Activated T-helper 2 cell treated with anti-CD3 and anti-CD28 coated beads, Interferon-gamma antibody, Interleukin-2, Interleukin-4, amounts not matched to agents 10 μg/mL and 5 μg/mL and 100 μg/mL, durations not matched to agents 14 hours and 24 hours and 36 hours (primary cell): Measurements from ENCODE around the gene OR2G6. TPM values are rescaled to one million over a fixed set of nuclear protein-coding genes. Genes with fewer than 3 reads are reported as not detected.
"Not testable (repeated sequence)": the region's sequence is repeated elsewhere in the genome, so short reads cannot be mapped to it uniquely, and the experiment has no call there.

ENCODE experiments used
- DNase-seq: peaks from one replicate; pipeline ENCODE4 v3.0.0; 2021; ENCODE audit warnings: low spot score
- H3K27ac Mint-ChIP-seq: one replicate; pipeline ENCODE4 v1.8.0; 2021; ENCODE audit warnings: mixed read lengths
- H3K27me3 Mint-ChIP-seq: one replicate; pipeline ENCODE4 v1.8.0; 2021; ENCODE audit warnings: low read depth, mixed read lengths
- H3K36me3 Mint-ChIP-seq: one replicate; pipeline ENCODE4 v1.8.0; 2021; ENCODE audit warnings: low read depth, mixed read lengths
- H3K4me1 Mint-ChIP-seq: one replicate; pipeline ENCODE4 v1.8.0; 2021; ENCODE audit warnings: low read depth, mixed read lengths
- H3K4me3 Mint-ChIP-seq: one replicate; pipeline ENCODE4 v1.8.0; 2021; ENCODE audit warnings: low read depth, mild to moderate bottlenecking, moderate library complexity, mixed read lengths
- H3K9me3 Mint-ChIP-seq: one replicate; pipeline ENCODE4 v1.8.0; 2021; ENCODE audit warnings: mixed read lengths
- intact Hi-C: fragments of 100-400 bp; cut with micrococcal nuclease; formaldehyde crosslinking; loops from one replicate; pipeline ENCODE4 v1.15.1; 2023
- total RNA-seq: library from RNA; stranded (reverse); gene quantifications from 2 replicates; pipeline ENCODE4 v1.2.3, GENCODE V29; 2022

OR2G6 gene
- not detected in 2 replicates for total RNA-seq

GRCh38 chr1:248507773-248508172, at the start of gene OR2G6:
Gene OR2G6 (plus strand): TSS chr1:248508073. CDS start chr1:248521647, 13,574 bp downstream.
- H3K27me3 Mint-ChIP-seq, H3K4me1 Mint-ChIP-seq, H3K36me3 Mint-ChIP-seq, DNase-seq, H3K4me3 Mint-ChIP-seq, H3K27ac Mint-ChIP-seq, intact Hi-C loops, H3K9me3 Mint-ChIP-seq: not testable (repeated sequence)

- intact Hi-C loops, H3K36me3 Mint-ChIP-seq, H3K27me3 Mint-ChIP-seq, H3K27ac Mint-ChIP-seq, DNase-seq, H3K4me1 Mint-ChIP-seq, H3K9me3 Mint-ChIP-seq, H3K4me3 Mint-ChIP-seq: not testable (repeated sequence)
Measured at GRCh38 chr1:248459117-248459516, 48.8 kb upstream of the OR2G6 start.

DNA sequence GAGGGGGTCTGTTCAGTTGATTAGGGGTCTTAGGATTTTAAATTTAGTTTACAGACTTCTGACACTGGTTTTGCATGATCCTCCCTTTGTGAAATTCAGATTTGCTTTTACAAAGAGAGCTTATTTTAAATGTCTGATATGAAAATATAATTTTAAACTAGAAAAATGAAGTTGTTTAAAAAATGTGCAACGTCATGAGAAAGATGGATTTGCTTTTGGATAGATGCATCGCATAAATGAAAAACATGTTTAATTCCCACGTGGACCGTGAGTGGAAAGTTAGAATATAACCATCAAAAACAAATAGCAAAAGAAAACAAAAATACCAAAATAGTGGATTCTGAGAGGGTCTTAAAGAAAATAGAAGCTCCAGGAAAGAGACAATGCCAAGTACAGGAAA, 36.7 kb upstream of the OR2G6 start:
- DNase-seq: no peak
- H3K27ac Mint-ChIP-seq: no peak overlapping the region
- peaks cover 12% of the 10 kb centered on the region for H3K27me3 Mint-ChIP-seq
- intact Hi-C loops: no loop called here
- no peak overlapping the region for H3K4me3 Mint-ChIP-seq
- no peaks in the 10 kb centered on the region for H3K36me3 Mint-ChIP-seq
- H3K4me1 Mint-ChIP-seq: no peaks in the 10 kb centered on the region
- no peaks in the 10 kb centered on the region for H3K9me3 Mint-ChIP-seq

DNA sequence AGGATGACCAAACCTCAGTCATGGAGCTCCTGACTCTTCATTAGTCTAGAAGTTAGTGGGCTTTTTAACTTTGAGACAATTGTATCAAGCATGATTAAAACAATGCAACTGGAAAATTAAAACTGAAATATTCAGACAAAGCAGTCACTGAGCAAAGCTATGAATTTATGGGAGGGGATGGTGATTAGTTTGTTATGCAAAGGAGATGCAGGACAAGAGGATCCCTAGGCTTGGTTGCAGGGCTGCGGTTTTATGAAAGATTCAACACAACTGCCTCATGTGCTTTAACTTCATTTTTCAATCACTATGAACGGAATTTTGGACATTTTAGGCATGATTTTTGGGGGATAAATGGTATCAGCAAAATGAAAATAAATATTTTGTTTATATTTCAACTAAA, 35.8 kb upstream of the OR2G6 start:
- intact Hi-C loops, H3K4me1 Mint-ChIP-seq, H3K27ac Mint-ChIP-seq, DNase-seq, H3K36me3 Mint-ChIP-seq, H3K4me3 Mint-ChIP-seq, H3K9me3 Mint-ChIP-seq: not testable (repeated sequence)
- H3K27me3 Mint-ChIP-seq: peaks cover 13% of the 10 kb centered on the region

DNA sequence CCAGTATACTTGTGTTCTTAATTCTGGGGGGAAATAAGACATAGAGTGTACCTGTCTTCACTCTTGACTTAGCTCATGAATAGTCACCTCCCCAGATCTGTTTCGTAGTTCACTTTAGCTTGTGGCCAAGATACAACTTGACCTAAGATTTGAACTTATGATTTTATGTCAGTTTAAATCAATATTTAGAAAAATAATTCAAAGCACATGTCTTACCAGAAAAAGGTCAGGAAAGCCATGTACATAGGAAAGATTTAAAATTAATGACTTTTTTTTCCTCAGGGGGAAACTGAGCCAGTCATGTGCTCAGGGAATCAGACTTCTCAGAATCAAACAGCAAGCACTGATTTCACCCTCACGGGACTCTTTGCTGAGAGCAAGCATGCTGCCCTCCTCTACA, 34.8 kb upstream of the OR2G6 start, which contains the start of gene OR2T3:
TSS of gene OR2T3 (plus strand) at position 301 of the 400 bp plus-strand sequence. CDS start at position 301, 0 bp downstream.
- H3K36me3 Mint-ChIP-seq, DNase-seq, H3K27ac Mint-ChIP-seq, H3K9me3 Mint-ChIP-seq, intact Hi-C loops, H3K4me3 Mint-ChIP-seq, H3K4me1 Mint-ChIP-seq: not testable (repeated sequence)
- peaks cover 13% of the 10 kb centered on the region for H3K27me3 Mint-ChIP-seq

GRCh38 chr1:248475660-248476059, 32.2 kb upstream of the OR2G6 start:
- peaks cover 11% of the 10 kb centered on the region for H3K27me3 Mint-ChIP-seq
- H3K4me3 Mint-ChIP-seq, H3K27ac Mint-ChIP-seq, H3K36me3 Mint-ChIP-seq, H3K4me1 Mint-ChIP-seq, DNase-seq, intact Hi-C loops, H3K9me3 Mint-ChIP-seq: not testable (repeated sequence)

DNA sequence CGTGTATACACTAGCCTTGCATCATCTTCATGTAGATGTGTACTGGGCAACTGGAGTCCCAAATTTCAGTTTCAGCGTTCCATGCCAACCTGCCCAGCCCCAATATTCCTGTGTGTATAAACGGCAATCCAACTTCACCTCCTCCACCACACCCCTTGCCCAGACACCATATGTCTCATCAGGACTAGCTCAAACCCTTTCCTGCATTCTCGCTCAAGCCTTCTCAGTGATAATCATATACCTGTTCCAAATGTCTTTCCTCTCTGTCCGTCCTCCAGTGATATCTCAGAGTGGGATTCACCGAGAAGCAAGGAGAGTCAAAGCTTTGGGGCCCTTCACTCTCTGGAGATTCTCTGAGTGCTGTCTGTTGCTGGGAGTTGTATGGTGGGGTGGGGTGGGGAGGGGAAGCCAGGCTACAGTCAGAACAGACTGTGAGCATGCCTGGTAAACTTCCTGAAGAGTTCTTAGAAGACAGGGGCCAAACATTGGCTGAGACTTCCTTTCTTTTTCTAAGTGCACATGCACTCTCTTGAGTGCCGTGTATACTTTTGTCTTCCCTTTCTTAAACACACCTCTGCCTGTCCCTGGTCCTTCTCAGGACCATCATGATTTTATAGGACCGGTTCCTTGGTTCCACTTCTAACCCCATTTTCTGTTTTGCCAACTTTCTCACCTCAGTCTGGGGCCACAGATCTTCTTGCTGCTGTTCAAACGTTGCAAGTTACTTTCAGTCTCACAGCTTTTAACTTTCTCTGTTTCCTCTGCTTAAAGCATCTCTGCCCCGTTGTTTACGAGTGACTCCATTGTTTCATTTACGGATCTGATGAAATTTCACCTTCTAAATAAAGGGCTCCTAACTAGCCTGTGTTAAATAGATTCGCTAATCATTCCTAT, 25.9 kb upstream of the OR2G6 start:
- H3K9me3 Mint-ChIP-seq, H3K36me3 Mint-ChIP-seq, H3K27me3 Mint-ChIP-seq: not testable (repeated sequence)
- peak overlapping the region; percentile 93 for H3K27ac Mint-ChIP-seq
- H3K4me1 Mint-ChIP-seq: peaks cover 14% of the 10 kb centered on the region
- DNase-seq: peak; percentile 34
- peak overlapping the region; percentile 85 for H3K4me3 Mint-ChIP-seq
- intact Hi-C loops: loop anchor here (5.0 kb wide), 1 partner anchor 345 kb away; the partner anchor contains the start of gene SH3BP5L

DNA sequence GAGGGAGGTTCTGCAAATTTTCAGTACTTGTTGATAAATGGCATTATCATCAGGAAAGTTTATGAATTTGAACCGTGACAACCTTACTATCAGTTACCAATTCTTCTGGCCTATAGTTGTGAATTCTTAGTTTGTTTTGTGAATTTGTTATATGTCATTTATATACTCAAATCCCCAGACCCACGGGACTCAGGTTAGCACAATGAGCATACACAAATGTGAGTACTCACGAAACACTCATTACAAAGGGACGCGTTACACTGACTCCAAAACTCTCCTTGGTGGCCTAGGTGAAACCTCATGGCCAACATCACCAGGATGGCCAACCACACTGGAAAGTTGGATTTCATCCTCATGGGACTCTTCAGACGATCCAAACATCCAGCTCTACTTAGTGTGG, 19.6 kb upstream of the OR2G6 start, which contains the start of gene OR2T5:
TSS of gene OR2T5 (plus strand) at position 301 of the 400 bp plus-strand sequence. CDS start at position 301, 0 bp downstream.
- DNase-seq, H3K9me3 Mint-ChIP-seq, H3K27me3 Mint-ChIP-seq, H3K27ac Mint-ChIP-seq, H3K4me1 Mint-ChIP-seq, H3K4me3 Mint-ChIP-seq, intact Hi-C loops, H3K36me3 Mint-ChIP-seq: not testable (repeated sequence)

DNA sequence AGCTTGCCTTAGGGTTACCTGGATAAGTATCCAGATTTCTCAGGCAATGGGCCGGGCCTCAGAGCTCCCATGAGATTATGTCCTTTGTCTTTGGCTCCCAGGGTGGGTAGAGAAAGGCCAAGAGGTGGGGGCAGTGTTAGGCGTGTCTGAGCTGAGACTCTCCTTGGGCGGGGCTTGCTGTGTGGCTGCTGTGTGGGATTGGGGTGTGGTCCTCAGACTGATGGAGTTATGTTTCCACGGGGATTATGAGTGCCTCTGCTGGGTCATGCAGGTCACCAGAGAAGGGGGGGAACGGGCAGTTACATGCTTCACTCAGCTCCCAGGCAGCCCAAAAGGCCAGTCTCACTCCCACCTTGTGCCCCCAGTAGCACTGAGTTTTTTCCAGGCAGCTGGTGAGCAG, 11.2 kb upstream of the OR2G6 start:
- H3K4me3 Mint-ChIP-seq, DNase-seq, H3K27me3 Mint-ChIP-seq, H3K36me3 Mint-ChIP-seq, H3K4me1 Mint-ChIP-seq, intact Hi-C loops, H3K27ac Mint-ChIP-seq, H3K9me3 Mint-ChIP-seq: not testable (repeated sequence)

- intact Hi-C loops, H3K4me3 Mint-ChIP-seq, H3K27me3 Mint-ChIP-seq, H3K9me3 Mint-ChIP-seq, H3K27ac Mint-ChIP-seq, H3K4me1 Mint-ChIP-seq, DNase-seq, H3K36me3 Mint-ChIP-seq: not testable (repeated sequence)
Measured at GRCh38 chr1:248500305-248501035, 7.4 kb upstream of the OR2G6 start.

GRCh38 chr1:248510217-248510616, 2.3 kb downstream of the OR2G6 start:
- H3K4me3 Mint-ChIP-seq, H3K27ac Mint-ChIP-seq, H3K27me3 Mint-ChIP-seq, H3K4me1 Mint-ChIP-seq, H3K9me3 Mint-ChIP-seq, DNase-seq, intact Hi-C loops, H3K36me3 Mint-ChIP-seq: not testable (repeated sequence)

GRCh38 chr1:248521856-248522255, 14.0 kb downstream of the OR2G6 start:
- H3K4me3 Mint-ChIP-seq: no peak overlapping the region
- H3K27me3 Mint-ChIP-seq: no peaks in the 10 kb centered on the region
- no peak overlapping the region for H3K27ac Mint-ChIP-seq
- no peak for DNase-seq
- H3K36me3 Mint-ChIP-seq: no peaks in the 10 kb centered on the region
- intact Hi-C loops: no loop called here
- no peaks in the 10 kb centered on the region for H3K9me3 Mint-ChIP-seq
- H3K4me1 Mint-ChIP-seq: no peaks in the 10 kb centered on the region

- H3K27me3 Mint-ChIP-seq, intact Hi-C loops, H3K4me1 Mint-ChIP-seq, H3K4me3 Mint-ChIP-seq, H3K9me3 Mint-ChIP-seq, H3K27ac Mint-ChIP-seq, DNase-seq, H3K36me3 Mint-ChIP-seq: not testable (repeated sequence)
Measured at GRCh38 chr1:248537449-248537848, 29.6 kb downstream of the OR2G6 start.
